Thoracic aorta (tissue), 2 donors: ENCODE data around the gene COA7. TPM values are rescaled to one million over a fixed set of nuclear protein-coding genes. Genes with fewer than 3 reads are reported as not detected.

ENCODE experiments used
- ATAC-seq: fragments of 150-250 bp; one replicate; pipeline ENCODE4 v1.8.0; 2017; ENCODE audit warnings: low read depth; ENCODE audit not compliant: insufficient number of reproducible peaks, low FRiP score
- DNase-seq: peaks from one replicate; pipeline ENCODE4 v3.0.0-alpha.2; 2020; ENCODE audit warnings: low spot score
- H3K27ac ChIP-seq, 2 donors: fragments of 200-600 bp; sonication (generic); 1 replicate in 1 of 2; 2 replicates in 1 of 2; pipeline ENCODE4 v1.5.1; 2016; ENCODE audit warnings: mild to moderate bottlenecking in 2 of 2, moderate library complexity in 2 of 2
- H3K27me3 ChIP-seq: fragments of 200-600 bp; sonication (generic); replicated peaks from 2 replicates; pipeline ENCODE4 v1.6.0; 2016; ENCODE audit warnings: mild to moderate bottlenecking; ENCODE audit not compliant: insufficient read depth
- H3K36me3 ChIP-seq: fragments of 200-600 bp; sonication (generic); one replicate; pipeline ENCODE4 v1.5.1; 2016
- H3K4me1 ChIP-seq, 2 donors: fragments of 200-600 bp; sonication (generic); 1 replicate in 1 of 2; 2 replicates in 1 of 2; pipeline versions ENCODE4 v1.5.1 to v1.6.0; 2016; ENCODE audit warnings: low read depth in 2 of 2, mild to moderate bottlenecking in 1 of 2; ENCODE audit not compliant: control insufficient read depth in 1 of 2
- H3K4me3 ChIP-seq: fragments of 200-600 bp; sonication (generic); 2 replicates; pipeline ENCODE4 v1.5.1; 2016; ENCODE audit warnings: mild to moderate bottlenecking
- H3K9me3 ChIP-seq: fragments of 200-600 bp; sonication (generic); 2 replicates; pipeline ENCODE4 v1.5.1; 2016
- CTCF ChIP-seq: fragments of 200-600 bp; sonication (generic); IDR thresholded peaks from one replicate; pipeline ENCODE4 v1.5.1; 2019; ENCODE audit warnings: antibody characterized with exemption
- total RNA-seq, 2 donors: library from RNA; depleted of rRNA; stranded (reverse); fragments of >200 nt; gene quantifications; one replicate each; pipeline versions ENCODE4 v1.1.0 to v1.2.3, GENCODE V29; 2016

Gene COA7
- total RNA-seq, 2 donors from 2014 or later = 4.6 to 9.9 TPM

DNA sequence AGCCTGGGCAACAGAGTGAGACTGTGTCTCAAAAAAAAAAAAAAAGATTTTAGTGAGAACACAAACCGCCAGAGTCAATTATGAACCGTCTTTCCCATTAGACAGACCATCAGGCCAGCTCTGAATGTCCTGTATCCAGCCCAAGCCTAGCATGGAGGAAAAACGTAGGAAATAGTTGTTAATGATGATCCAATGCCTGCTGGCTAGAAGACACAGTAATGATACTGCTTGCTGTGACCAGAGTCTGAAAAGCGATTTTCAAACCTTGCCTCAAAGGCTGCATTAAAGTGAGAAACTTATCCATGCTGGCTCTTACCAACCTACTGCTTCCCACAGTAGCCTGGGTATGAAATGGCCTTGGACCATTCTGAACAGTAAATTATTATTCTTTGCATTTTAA lies 17.0 kb downstream of the COA7 start:
- no peak overlapping the region for H3K4me3 ChIP-seq
- H3K4me1 ChIP-seq = no peaks in the 10 kb centered on the region
- DNase-seq (no peak), ATAC-seq (no peak)
- H3K27me3 ChIP-seq = no peaks in the 10 kb centered on the region
- no peak overlapping the region for H3K27ac ChIP-seq
- no peaks in the 10 kb centered on the region for H3K9me3 ChIP-seq
- no peak for TF ChIP-seq CTCF
- H3K36me3 ChIP-seq = no peaks in the 10 kb centered on the region

GRCh38 chr1:52680353-52680752 lies 17.8 kb downstream of the COA7 start:
- TF ChIP-seq CTCF = no peak
- no peak overlapping the region for H3K27ac ChIP-seq
- DNase-seq (no peak), ATAC-seq (no peak)
- H3K4me3 ChIP-seq = no peak overlapping the region
- no peaks in the 10 kb centered on the region for H3K4me1 ChIP-seq
- no peaks in the 10 kb centered on the region for H3K36me3 ChIP-seq
- no peaks in the 10 kb centered on the region for H3K27me3 ChIP-seq
- no peaks in the 10 kb centered on the region for H3K9me3 ChIP-seq

DNA sequence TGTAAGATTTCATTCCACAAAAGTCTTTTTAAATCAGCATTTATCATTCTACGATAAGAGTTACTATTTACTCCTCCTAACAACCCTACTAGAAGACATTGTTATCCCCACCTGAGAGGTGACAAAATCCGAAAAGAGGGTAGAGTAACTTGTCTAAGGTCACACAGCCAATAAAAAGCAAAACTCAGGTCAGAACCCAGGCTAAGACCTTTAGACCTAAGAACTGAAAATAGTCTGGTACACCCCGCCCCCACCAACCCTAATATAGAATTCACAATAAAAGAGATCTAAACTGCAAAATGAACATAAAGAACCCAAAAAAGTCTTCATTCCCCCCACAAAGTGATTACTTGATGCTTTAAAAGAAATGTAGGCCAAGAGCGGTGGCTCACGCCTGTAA lies 18.6 kb downstream of the COA7 start:
- no peak overlapping the region for H3K4me3 ChIP-seq

GRCh38 chr1:52679048-52679447 lies 19.1 kb downstream of the COA7 start:
- TF ChIP-seq CTCF = no peak
- no peak for DNase-seq

More for the DNA sequence above, 18.6 kb downstream of the COA7 start:
- H3K4me1 ChIP-seq = no peaks in the 10 kb centered on the region
- H3K27ac ChIP-seq = no peak overlapping the region
- no peaks in the 10 kb centered on the region for H3K36me3 ChIP-seq
- DNase-seq (no peak), ATAC-seq (no peak)
- no peaks in the 10 kb centered on the region for H3K27me3 ChIP-seq
- no peaks in the 10 kb centered on the region for H3K9me3 ChIP-seq
- TF ChIP-seq CTCF = no peak

DNA sequence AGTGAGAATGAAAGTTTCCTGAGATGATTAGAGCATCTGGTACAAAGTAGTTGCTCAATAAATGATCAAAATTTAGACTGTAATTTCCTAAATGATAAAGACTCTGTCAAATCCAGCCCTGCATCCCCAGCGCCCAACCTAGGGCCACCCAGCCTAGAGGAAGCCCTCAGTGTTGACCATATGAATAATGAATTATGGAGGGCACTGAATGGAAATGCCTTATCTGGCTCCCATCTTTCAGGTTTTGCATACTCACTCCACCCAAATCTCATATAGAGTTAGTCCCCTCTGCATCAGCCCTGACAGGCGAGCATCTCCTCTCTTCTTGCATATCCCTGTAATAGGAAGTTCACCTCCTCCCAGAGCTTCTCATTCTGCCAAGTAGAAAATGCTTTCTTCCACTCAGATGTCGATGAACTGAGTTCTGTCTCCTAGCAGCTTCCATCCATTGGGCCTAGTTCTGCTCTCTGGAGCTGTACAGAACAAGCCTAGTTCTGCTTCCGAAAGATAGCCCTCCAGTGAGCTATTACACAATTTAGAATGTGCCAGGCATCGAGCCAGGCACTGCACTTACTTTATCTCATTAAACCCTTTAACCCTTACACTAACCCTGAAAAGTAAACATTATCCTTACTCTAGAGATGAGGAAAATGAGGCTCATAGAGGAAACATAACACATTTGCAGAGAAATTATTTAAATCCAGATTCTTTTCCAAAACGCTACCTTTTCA lies 20.9 kb downstream of the COA7 start:
- no peak for TF ChIP-seq CTCF
- no peaks in the 10 kb centered on the region for H3K4me1 ChIP-seq
- no peaks in the 10 kb centered on the region for H3K36me3 ChIP-seq
- no peak for DNase-seq
- no peaks in the 10 kb centered on the region for H3K9me3 ChIP-seq
- no peak overlapping the region for H3K27ac ChIP-seq
- no peaks in the 10 kb centered on the region for H3K27me3 ChIP-seq
- no peak overlapping the region for H3K4me3 ChIP-seq
- no peak for ATAC-seq

More at GRCh38 chr1:52679048-52679447, 19.1 kb downstream of the COA7 start:
- ATAC-seq = no peak
- no peaks in the 10 kb centered on the region for H3K4me1 ChIP-seq
- H3K4me3 ChIP-seq = no peak overlapping the region
- H3K36me3 ChIP-seq = no peaks in the 10 kb centered on the region
- no peak overlapping the region for H3K27ac ChIP-seq
- no peaks in the 10 kb centered on the region for H3K9me3 ChIP-seq
- H3K27me3 ChIP-seq = no peaks in the 10 kb centered on the region
